Choroid plexus epithelial cell (primary cell): Measurements from ENCODE around the gene RTL10.
"Not testable (repeated sequence)": the region's sequence is repeated elsewhere in the genome, so short reads cannot be mapped to it uniquely, and the experiment has no call there.

Source experiments
- DNase-seq: peaks from one replicate; pipeline ENCODE4 v3.0.0-alpha.2; 2010; ENCODE audit warnings: low read depth
- H3K4me3 ChIP-seq: 2 replicates; pipeline ENCODE4 v1.5.1; 2011; ENCODE audit warnings: low read depth, mild to moderate bottlenecking, control low read depth, low read length, moderate library complexity
- CTCF ChIP-seq: conservative IDR thresholded peaks from 2 replicates; pipeline ENCODE4 v1.5.1; 2011; ENCODE audit warnings: low read depth, mild to moderate bottlenecking, control low read depth, inconsistent platforms, low read length, moderate library complexity

RTL10 gene

DNA sequence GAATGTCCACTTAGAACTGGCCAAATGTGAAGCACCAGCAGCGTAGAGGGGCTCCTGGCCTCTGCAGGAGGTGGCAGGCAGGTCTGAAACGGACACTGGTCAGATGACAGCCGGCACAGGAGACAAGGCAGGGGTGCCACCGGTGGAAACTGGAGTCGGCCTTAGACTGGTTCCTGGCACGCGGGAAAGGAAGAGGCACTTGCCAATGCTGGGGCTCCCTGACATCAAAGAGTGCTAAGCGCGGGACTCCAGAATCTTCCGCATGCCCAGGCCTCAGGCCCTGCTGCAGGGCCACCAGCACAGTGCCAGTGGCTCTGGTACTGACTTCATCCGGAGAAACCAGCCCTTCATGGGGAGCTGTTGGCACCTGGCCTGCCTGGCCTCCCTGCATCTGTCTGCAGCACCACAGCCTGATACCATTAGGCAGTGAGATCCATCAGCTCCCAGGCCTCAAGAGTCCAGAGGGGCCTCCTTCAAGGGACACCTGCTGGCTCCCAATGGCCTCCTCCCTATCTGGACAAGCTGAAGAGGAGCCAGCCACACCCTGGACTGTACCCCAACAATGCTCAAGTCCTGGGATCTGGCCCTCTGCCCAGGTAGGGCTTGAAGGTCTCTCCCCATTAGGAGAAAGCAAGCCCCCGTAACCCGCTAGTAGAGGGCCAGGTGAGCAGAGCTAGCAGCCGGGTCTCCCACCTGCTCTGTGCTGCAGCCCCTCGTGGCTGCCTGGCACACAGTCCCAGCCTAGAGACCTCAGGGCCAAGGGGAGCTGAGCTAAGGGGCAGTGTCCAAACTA, 29.7 kb upstream of the RTL10 start:
- no peak for TF ChIP-seq CTCF

GRCh38 chr22:19883446-19883845, 28.8 kb upstream of the RTL10 start:
- not testable (repeated sequence) for DNase-seq, H3K4me3 ChIP-seq

More for the DNA sequence above, 29.7 kb upstream of the RTL10 start:
- DNase-seq: no peak
- H3K4me3 ChIP-seq: no peak overlapping the region

DNA sequence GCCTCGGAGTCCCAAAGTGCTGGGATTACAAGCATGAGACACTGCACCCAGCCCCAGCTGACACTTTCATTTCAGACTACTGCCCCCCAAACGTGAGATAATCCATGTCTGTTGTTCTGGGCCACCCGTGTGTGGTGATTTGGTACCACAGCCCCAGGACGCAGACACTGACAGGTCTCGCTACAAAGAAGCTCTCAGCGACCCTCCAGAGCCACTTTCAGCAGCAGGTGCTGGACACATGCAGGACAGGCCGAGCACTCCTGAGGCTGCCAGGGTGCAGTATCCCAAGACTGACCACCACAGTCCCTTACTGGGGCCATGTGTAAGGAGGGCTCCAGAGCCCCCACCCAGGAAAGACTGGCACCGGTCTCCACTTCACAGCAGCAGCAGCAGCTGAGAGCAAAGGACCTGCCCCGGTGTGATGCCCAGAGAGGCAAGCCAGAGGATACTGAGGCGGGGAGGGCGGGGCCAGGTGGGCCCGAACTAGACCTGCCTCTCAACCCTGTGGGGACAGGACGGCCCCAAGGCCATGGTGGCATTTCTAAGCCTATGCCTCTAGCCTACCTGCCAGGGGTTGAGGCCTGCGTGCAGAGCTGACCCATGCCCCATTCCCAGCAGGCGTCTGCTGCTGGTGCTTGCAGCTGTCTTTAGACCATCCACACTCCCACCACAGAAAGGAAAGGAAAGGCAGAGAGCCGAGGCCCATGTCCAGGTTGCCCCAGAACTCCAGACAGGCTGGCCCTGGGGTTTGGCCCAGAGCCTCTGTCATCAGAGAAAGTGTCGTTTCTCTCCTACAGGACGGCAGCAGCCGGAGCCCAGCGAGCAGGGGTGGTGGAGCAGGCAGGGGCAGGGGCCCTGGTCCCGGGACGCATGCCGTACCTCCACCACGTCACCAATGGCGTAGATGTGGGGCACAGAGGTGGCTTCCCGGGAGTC, 28.0 kb upstream of the RTL10 start:
- no peak for DNase-seq
- no peak for TF ChIP-seq CTCF
- H3K4me3 ChIP-seq: no peak overlapping the region

- DNase-seq: peak; percentile 96
- no peak for TF ChIP-seq CTCF
- H3K4me3 ChIP-seq: no peak overlapping the region
Measured at GRCh38 chr22:19880786-19881569, 26.3 kb upstream of the RTL10 start.

- no peak for DNase-seq
- TF ChIP-seq CTCF: no peak
- no peak overlapping the region for H3K4me3 ChIP-seq
Measured at GRCh38 chr22:19879992-19880785, 25.5 kb upstream of the RTL10 start.

DNA sequence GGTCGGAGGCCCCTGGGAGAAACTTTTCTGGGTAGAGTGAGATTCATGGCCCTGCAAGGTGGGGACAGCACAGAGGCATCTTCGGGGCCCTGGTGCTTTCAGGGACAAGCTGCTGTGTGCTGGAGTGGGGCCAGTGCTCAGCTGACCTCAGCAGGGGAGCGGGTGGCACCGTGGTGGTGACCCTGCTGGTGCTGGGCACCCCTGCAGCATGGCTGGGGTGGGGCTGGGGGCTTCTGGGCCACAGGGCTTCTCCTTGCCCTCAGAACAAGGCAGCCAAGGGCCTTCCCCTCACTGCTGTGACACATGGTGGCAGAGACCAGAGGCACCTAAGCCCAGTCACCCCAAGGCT, 24.9 kb upstream of the RTL10 start:
- DNase-seq: no peak
- TF ChIP-seq CTCF: no peak
- no peak overlapping the region for H3K4me3 ChIP-seq
